HEK293T (cell line): ENCODE measurements around the gene ZNF549.

ENCODE experiments used
- CTCF ChIA-PET: fragments of 350-600 bp; formaldehyde crosslinking; extraction: SDS; loops from one replicate; lab custom pipeline; 2021; ENCODE audit warnings: antibody characterized with exemption, inconsistent platforms; lab: Yijun Ruan, JAX
- POLR2A ChIA-PET: fragments of 350-600 bp; formaldehyde crosslinking; extraction: SDS; loops from one replicate; lab custom pipeline; 2020; ENCODE audit warnings: antibody characterized with exemption, inconsistent platforms; lab: Yijun Ruan, JAX
- DNase-seq: peaks from one replicate; pipeline ENCODE4 v3.0.0; 2012; ENCODE audit warnings: mixed read lengths; ENCODE audit errors: extremely low spot score
- ARNT ChIP-seq: fragments of 450-650 bp; IDR thresholded peaks from 2 replicates; pipeline ENCODE4 v1.6.1; 2017; ENCODE audit warnings: mild to moderate bottlenecking
- BHLHE40 ChIP-seq: fragments of 450-650 bp; IDR thresholded peaks from 2 replicates; pipeline ENCODE4 v1.6.1; 2016; ENCODE audit warnings: mild to moderate bottlenecking, moderate library complexity, borderline replicate concordance
- CTBP1 ChIP-seq: fragments of 450-650 bp; IDR thresholded peaks from 2 replicates; pipeline ENCODE4 v1.6.1; 2016; ENCODE audit warnings: borderline replicate concordance
- ELF4 ChIP-seq: fragments of 450-650 bp; IDR thresholded peaks from 2 replicates; pipeline ENCODE4 v1.6.1; 2017; ENCODE audit warnings: antibody characterized with exemption
- FOXA1 ChIP-seq: fragments of 450-650 bp; IDR thresholded peaks from 2 replicates; pipeline ENCODE4 v1.6.1; 2016; ENCODE audit warnings: mild to moderate bottlenecking
- FOXK2 ChIP-seq: fragments of 450-650 bp; IDR thresholded peaks from 2 replicates; pipeline ENCODE4 v1.6.1; 2016; ENCODE audit warnings: mild to moderate bottlenecking
- FOXM1 ChIP-seq: fragments of 450-650 bp; IDR thresholded peaks from 2 replicates; pipeline ENCODE4 v1.6.1; 2017; ENCODE audit warnings: mild to moderate bottlenecking, borderline replicate concordance
- HDGF ChIP-seq: fragments of 450-650 bp; IDR thresholded peaks from 2 replicates; pipeline ENCODE4 v1.6.1; 2017; ENCODE audit warnings: antibody characterized with exemption, borderline replicate concordance
- L3MBTL2 ChIP-seq: fragments of 450-650 bp; conservative IDR thresholded peaks from 2 replicates; pipeline ENCODE4 v1.6.1; 2016; ENCODE audit warnings: mild to moderate bottlenecking
- LEF1 ChIP-seq: fragments of 450-650 bp; IDR thresholded peaks from 2 replicates; pipeline ENCODE4 v1.6.1; 2017; ENCODE audit warnings: mild to moderate bottlenecking, borderline replicate concordance
- NFRKB ChIP-seq: fragments of 450-650 bp; IDR thresholded peaks from 2 replicates; pipeline ENCODE4 v1.6.1; 2016; ENCODE audit warnings: mild to moderate bottlenecking, moderate library complexity
- PKNOX1 ChIP-seq: fragments of 450-650 bp; IDR thresholded peaks from 2 replicates; pipeline ENCODE4 v1.6.1; 2016
- SP1 ChIP-seq: fragments of 450-650 bp; IDR thresholded peaks from 2 replicates; pipeline ENCODE4 v1.6.1; 2017
- SUZ12 ChIP-seq: fragments of 450-650 bp; IDR thresholded peaks from 2 replicates; pipeline ENCODE4 v1.6.1; 2016; ENCODE audit warnings: mild to moderate bottlenecking
- TARDBP ChIP-seq: fragments of 450-650 bp; IDR thresholded peaks from 2 replicates; pipeline ENCODE4 v1.6.1; 2016
- ZNF384 ChIP-seq: fragments of 450-650 bp; IDR thresholded peaks from 2 replicates; pipeline ENCODE4 v1.6.1; 2016

Gene ZNF549

GRCh38 chr19:57570707-57571106 is 43.6 kb downstream of the ZNF549 start:
- TF ChIP-seq TARDBP (no peak), ARNT (no peak), SUZ12 (no peak), SP1 (no peak), CTBP1 (no peak), ELF4 (no peak), FOXM1 (no peak), ZNF384 (no peak), L3MBTL2 (no peak), LEF1 (no peak), NFRKB (no peak), FOXA1 (no peak), BHLHE40 (no peak), HDGF (no peak), FOXK2 (no peak)
- CTCF ChIA-PET = no interaction called here
- POLR2A ChIA-PET = no interaction called here
- no peak for DNase-seq

GRCh38 chr19:57572415-57572947 is 45.3 kb downstream of the ZNF549 start:
- TF ChIP-seq PKNOX1 = no peak
- DNase-seq = no peak
- ChIA-PET POLR2A (no interaction called here), CTCF (no interaction called here)

- no peak for DNase-seq
- ChIA-PET POLR2A (no interaction called here), CTCF (no interaction called here)
- TF ChIP-seq ARNT (no peak), FOXA1 (no peak), BHLHE40 (no peak), PKNOX1 (no peak), SP1 (no peak), FOXK2 (no peak), FOXM1 (no peak), L3MBTL2 (no peak), SUZ12 (no peak), ZNF384 (no peak), HDGF (no peak), LEF1 (no peak), TARDBP (no peak), NFRKB (no peak), CTBP1 (no peak), ELF4 (no peak)
Observed at GRCh38 chr19:57576661-57577060, 49.5 kb downstream of the ZNF549 start.

- CTCF ChIA-PET = no interaction called here
- POLR2A ChIA-PET = no interaction called here
- TF ChIP-seq BHLHE40 = no peak
- TF ChIP-seq NFRKB = no peak
- peak; percentile 52; the same call in 1 of the 2 replicates for TF ChIP-seq ELF4
- peak; percentile 80 for TF ChIP-seq PKNOX1
- TF ChIP-seq ARNT = no peak
- no peak for TF ChIP-seq FOXM1
- no peak for TF ChIP-seq ZNF384
- TF ChIP-seq SUZ12 = no peak
- TF ChIP-seq FOXK2 = no peak
- TF ChIP-seq TARDBP = no peak
- no peak for TF ChIP-seq HDGF
- TF ChIP-seq LEF1 = no peak
- TF ChIP-seq SP1 = no peak
- no peak for TF ChIP-seq CTBP1
- no peak for TF ChIP-seq FOXA1
- peak; percentile 66 for TF ChIP-seq L3MBTL2
- DNase-seq = peak; percentile 96
Observed at GRCh38 chr19:57578487-57579205, 51.5 kb downstream of the ZNF549 start, which contains the start of gene ZNF416. ZNF416 (minus strand) TSS chr19:57578911; CDS start chr19:57578704, 207 bp downstream.

- DNase-seq = no peak
- POLR2A ChIA-PET = no interaction called here
- CTCF ChIA-PET = no interaction called here
- TF ChIP-seq LEF1 = no peak
- TF ChIP-seq FOXM1 = no peak
- no peak for TF ChIP-seq FOXK2
- TF ChIP-seq HDGF = no peak
- TF ChIP-seq FOXA1 = no peak
- TF ChIP-seq ELF4 = no peak
- TF ChIP-seq SP1 = no peak
- TF ChIP-seq BHLHE40 = no peak
- TF ChIP-seq ZNF384 = no peak
- no peak for TF ChIP-seq CTBP1
- TF ChIP-seq NFRKB = no peak
- no peak for TF ChIP-seq SUZ12
- TF ChIP-seq TARDBP = no peak
- no peak for TF ChIP-seq ARNT
- TF ChIP-seq PKNOX1 = no peak
- TF ChIP-seq L3MBTL2 = no peak
Observed at GRCh38 chr19:57583104-57583520, 56.0 kb downstream of the ZNF549 start.
